B cell (primary cell): ENCODE results near the gene SLC25A25.

Experiments used
- EZH2 ChIP-seq: IDR thresholded peaks from 2 replicates; pipeline ENCODE4 v1.6.1; 2012; ENCODE audit warnings: borderline replicate concordance, low read depth, mild to moderate bottlenecking, moderate library complexity, low read length; ENCODE audit not compliant: insufficient read depth, poor library complexity, severe bottlenecking
- TF ChIP-seq, protein P1 (sequence below): fragments of 200-600 bp; IDR thresholded peaks from one replicate; pipeline ENCODE4 v1.8.0; 2022; ENCODE audit warnings: antibody characterized with exemption, mild to moderate bottlenecking

GRCh38 chr9:128034821-128035652 lies 33.0 kb upstream of the SLC25A25 start:
- TF ChIP-seq, protein P1, sequence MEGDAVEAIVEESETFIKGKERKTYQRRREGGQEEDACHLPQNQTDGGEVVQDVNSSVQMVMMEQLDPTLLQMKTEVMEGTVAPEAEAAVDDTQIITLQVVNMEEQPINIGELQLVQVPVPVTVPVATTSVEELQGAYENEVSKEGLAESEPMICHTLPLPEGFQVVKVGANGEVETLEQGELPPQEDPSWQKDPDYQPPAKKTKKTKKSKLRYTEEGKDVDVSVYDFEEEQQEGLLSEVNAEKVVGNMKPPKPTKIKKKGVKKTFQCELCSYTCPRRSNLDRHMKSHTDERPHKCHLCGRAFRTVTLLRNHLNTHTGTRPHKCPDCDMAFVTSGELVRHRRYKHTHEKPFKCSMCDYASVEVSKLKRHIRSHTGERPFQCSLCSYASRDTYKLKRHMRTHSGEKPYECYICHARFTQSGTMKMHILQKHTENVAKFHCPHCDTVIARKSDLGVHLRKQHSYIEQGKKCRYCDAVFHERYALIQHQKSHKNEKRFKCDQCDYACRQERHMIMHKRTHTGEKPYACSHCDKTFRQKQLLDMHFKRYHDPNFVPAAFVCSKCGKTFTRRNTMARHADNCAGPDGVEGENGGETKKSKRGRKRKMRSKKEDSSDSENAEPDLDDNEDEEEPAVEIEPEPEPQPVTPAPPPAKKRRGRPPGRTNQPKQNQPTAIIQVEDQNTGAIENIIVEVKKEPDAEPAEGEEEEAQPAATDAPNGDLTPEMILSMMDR: peak; percentile 93
- no peak for TF ChIP-seq EZH2
